ENCODE results near the gene HPCA.

DNA sequence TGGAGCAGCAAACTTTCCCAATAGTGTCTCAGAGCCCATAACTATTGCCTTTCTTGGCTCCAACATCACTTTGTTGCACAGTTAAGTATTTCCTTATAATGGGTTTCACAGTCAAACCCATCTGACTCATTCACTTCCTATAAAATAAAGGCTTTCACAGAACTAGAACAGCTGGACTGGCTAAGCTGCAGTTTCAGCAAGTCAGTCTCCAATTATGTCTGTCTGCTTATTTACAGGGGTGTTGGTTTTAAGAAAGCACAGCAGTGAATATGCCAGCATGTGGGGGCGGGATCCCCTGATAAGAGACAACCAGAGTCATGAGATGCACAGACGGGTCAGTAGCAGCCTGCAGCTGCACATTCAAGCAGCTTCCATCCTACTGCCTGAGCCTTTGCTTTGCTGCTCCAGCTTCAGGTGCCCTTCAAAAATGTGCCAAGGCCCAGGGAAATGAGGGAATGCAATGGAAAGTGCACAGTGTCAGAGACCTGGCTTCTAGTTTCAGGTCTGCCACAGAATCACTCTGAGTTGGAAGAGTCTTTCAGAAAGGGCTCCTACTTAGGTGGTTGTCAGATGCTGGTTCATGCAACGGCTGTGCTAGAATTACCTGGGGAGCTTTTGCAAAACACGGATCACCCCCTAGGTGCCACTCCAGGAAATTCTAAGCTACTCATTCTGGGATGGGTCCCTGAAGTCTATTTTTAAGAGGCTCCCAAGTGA is 53.5 kb downstream of the HPCA start:
- TF ChIP-seq CTCF (IDR thresholded peaks at IDR 0.05) (no peak), POLR2A (IDR thresholded peaks at IDR 0.05) (no peak)
